Adrenal gland (tissue), 5 donors: ENCODE measurements around the gene TRAF4.

Experiments
- CTCF ChIP-seq, 6 experiments: fragments of 450-650 bp in 4 of 6; fragments of 200-600 bp in 2 of 6; sonication (generic) in 1 of 6; IDR thresholded peaks; 1 replicate in 5 of 6; 2 replicates in 1 of 6; pipeline versions ENCODE4 v1.5.1 to v1.8.0; 2016 to 2021; ENCODE audit warnings: antibody characterized with exemption in 6 of 6, mild to moderate bottlenecking in 2 of 6, moderate library complexity in 1 of 6
- POLR2A ChIP-seq, 2 donors: fragments of 450-650 bp; IDR thresholded peaks; one replicate each; pipeline ENCODE4 v1.6.1; 2017; ENCODE audit warnings: antibody characterized with exemption in 2 of 2, mild to moderate bottlenecking in 2 of 2, moderate library complexity in 1 of 2
- donor health status: DM: no; HTN: no; CAD: no.

GRCh38 chr17:28796062-28796461 is 52.3 kb downstream of the TRAF4 start:
- TF ChIP-seq POLR2A (IDR thresholded peaks at IDR 0.05) = no peak
- TF ChIP-seq CTCF (IDR thresholded peaks at IDR 0.05) = no peak
